NCI-H1417 treated with DMSO at 0.1 percent for 48 hours (cell line): ENCODE data around the gene MPHOSPH10.
A peak's percentile ranks its signal among the peaks of the same experiment; 100 is the strongest.
"Not testable (repeated sequence)": the region's sequence is repeated elsewhere in the genome, so short reads cannot be mapped to it uniquely, and the experiment has no call there.

Experiments
- DNase-seq: peaks from one replicate; lab custom pipeline; 2025; lab: John Stamatoyannopoulos, UW

MPHOSPH10 gene

GRCh38 chr2:71122387-71123298 is 7.8 kb upstream of the MPHOSPH10 start:
- DNase-seq = no peak

- no peak for DNase-seq
Measured at GRCh38 chr2:71125506-71126294, 4.7 kb upstream of the MPHOSPH10 start.

DNA sequence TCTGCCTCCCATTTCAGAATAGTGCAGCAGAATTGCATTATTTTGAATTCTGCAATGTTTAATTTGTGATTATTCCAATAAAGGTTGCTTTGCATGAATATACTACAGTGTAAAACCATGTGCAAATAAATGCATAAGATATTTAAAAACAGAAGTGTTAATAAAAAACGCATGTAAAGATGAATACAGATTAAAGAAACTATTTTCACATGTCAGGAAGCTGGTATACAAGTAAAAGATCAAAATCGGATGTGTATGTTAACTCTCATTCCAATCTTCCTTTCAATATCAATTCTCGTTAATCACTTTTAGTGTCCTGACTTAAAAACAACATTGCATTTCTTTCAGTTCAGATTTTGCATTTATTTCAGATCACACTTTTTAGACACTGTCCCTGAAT is 3.5 kb upstream of the MPHOSPH10 start:
- DNase-seq = no peak

GRCh38 chr2:71129114-71129901 is 1.1 kb upstream of the MPHOSPH10 start:
- peak; percentile 28 for DNase-seq

DNA sequence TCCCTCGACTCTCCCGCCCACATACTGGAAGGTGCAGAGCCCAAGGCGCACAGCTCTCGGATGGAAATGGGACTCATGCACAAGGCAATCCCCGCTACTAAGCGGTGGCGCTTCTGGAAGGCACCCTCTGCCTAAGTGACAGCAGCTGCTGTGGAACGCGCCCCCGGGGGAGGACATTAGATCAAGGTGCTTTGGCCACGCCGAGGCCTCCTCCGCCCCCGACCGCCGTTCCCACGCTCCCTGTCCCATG is 607 bp upstream of the MPHOSPH10 start:
- no peak for DNase-seq

DNA sequence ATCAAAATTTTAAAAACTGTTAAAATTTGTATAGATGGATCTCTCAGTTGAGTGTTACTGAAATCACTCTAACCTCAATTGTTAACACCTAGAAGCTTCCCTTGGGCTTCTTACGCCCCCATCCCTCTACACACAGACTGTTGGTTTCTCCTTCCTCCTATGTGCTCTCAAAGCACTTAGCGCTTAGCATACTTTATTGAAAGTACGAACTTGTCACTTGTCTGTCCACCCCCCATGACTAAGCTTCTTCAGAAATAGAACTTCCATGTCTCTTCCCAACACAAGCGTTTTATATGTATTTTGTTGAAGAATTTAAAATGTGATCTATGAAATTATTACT is 441 bp downstream of the MPHOSPH10 start:
- no peak for DNase-seq

DNA sequence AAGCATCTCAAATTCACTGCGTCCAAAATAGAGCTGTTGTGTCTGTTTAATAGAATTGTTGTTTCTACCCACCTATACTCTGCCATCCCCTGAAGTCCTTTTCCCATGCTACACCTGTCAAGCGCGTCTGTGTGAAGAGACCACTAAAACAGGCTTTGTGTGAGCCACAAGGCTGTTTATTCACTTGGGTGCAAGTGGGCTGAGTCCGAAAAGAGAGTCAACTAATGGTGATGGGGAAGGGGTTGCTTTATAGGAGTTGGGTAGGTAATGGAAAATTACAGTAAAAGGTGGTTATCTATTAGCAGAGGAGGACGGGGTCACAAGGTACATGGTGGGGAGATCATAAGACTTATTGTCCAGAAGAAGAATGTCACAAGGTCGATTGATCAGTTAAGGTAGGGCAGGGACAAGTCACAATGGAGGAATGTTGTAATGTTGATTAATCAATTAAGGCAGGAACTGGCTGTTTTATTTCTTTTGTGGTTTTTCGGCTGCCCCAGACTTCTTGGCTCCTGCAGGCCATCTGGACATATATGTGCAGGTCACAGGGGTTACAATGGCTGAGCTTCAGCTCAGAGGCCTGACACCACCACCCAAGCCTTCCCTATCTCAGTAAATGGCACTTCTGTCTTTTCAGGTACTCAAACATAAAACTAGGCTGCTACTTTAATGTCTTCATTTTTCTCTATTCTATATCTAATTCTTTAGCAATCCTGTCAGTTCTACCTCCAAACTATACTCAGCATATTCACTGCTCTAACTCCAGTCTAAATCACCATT is 1.1 kb downstream of the MPHOSPH10 start:
- not testable (repeated sequence) for DNase-seq

- no peak for DNase-seq
Measured at GRCh38 chr2:71133603-71134002, 3.2 kb downstream of the MPHOSPH10 start.

DNA sequence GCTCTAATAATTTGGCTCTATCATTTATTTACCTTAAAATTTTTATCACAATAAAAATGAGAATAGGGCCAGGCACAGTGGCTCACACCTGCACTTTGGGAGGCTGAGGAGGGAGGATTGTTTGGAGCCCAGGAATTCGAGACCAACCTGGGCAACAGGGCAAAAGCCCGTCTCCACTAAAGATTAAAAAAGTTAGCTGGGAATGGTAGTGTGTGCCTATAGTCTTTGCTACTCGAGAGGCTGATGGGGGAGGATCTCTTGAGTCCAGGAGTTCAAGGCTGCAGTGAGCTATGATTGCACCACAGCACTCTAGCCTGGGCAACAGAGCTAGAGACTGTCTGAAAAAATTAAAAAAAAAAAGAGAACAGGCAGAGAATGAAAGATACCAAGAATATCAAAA is 5.7 kb downstream of the MPHOSPH10 start:
- no peak for DNase-seq

DNA sequence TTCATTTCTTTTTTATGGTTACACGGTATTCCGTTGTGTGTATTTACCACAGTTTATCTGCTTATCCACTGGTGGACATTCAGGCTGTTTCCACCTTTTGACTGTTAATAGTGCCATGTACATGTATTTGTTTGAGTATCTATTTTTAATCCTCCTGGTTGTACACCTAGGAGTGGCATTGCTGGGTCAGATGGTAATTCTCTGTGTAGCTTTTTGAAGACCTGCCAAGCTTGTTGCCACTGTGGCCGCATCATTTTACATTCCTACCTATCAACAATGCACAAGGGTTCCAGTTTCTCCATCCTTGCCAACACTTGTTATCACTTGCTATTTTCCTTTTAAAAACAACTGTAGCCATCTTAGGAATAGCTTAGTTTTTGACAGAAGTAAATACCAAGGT is 13.3 kb downstream of the MPHOSPH10 start:
- DNase-seq = no peak

DNA sequence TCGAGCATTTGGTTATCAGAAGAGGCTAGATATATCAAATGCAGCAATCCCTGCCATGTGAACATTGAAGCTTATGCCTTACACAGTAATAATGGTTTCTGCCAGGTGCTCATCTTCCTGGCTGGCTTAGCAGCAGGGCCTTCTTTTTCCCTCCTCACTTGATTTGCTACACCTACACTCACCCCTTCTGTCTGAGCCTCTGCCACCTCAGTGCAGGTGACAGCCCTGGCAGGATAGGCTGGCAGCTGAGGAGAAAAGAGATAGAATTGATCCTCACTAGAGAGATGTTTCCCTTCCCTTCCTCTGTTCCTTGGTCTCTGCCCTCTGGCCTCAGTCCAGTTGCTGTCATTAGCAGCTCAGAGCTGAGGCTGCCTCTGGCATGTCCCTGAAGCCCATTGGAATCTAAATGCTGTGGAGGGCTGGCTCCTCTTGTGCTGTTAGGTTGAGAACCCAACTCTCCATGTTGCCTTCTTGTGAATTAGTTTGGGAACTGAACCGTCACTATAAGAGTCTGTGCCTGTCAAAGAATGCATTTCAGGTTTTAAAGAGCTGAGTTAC is 18.2 kb downstream of the MPHOSPH10 start:
- DNase-seq = no peak

DNA sequence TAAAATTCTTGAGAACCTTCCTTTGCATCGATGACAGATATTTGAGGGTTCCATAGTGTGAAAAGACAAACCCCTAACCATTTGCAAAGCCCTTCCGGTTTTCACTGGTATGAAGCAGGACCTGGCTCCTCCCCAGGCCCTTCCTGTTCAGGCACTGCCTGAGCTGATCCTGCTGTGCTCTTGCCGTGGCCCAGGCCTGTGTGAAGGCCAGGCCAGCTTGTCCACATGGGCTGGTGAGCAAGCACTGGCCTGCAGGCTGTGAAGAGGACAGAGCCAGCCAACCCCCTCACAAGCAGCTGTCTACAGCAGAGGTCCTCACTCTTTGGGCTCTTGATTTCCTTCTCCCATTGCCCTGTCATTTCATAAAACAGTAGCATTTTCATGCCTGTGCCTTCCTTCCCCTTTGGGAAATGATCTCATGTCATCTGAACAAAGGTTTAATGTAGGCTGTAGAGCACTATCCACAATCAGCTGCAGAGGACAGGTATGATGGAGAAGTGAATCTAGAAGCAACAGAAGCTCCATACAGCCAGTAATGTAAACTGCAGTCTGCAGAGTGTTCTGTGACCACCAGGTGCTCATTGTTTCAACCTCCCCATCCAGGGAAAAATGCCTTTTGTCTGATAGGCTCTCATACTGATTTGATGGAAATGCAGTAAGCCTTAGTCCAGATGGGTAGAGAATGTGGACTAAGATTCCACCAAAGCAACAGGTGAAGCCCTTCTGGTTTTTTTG is 19.8 kb downstream of the MPHOSPH10 start:
- no peak for DNase-seq

DNA sequence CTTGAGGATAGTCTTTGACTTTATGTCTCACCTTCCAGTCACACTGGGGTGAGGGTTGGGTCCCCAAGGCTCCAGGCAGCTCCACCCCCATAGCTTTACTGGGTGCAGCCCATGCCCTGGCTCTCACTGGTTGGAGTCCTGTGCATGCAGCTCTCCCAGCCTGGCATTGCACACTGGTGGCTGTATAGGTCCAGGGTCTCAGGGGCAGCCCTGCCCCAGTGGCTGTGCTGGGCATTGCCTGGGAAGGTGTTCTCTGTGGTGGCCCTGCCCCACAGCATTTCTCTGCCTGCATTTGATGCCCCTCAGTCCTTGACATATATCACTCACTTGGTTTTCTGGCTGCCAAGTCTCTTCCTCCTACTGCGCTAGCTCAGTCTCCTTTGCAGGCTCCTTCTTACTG is 21.2 kb downstream of the MPHOSPH10 start:
- DNase-seq = no peak

GRCh38 chr2:71153585-71154224 is 23.3 kb downstream of the MPHOSPH10 start:
- no peak for DNase-seq

DNA sequence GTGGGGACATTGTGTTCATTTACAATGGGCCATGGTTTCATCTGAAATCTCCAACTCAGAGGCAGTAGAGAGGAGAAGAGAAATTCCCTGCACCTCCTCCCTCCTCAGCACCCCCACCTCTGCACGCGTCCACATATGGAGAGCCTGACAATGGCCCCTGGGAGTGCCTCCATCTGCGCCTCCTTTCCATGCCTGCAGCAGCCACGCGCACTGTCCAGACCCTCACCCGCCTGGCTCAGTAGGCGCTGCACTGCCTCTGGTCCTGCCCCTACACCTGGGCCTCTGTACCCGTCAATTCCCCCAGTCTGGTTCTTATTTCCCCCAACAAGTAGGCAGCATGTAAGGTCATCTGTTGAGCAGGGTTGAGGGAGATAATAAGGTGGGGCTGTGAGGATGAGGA is 23.8 kb downstream of the MPHOSPH10 start:
- no peak for DNase-seq

- DNase-seq = no peak
Measured at GRCh38 chr2:71154798-71155197, 24.4 kb downstream of the MPHOSPH10 start.

DNA sequence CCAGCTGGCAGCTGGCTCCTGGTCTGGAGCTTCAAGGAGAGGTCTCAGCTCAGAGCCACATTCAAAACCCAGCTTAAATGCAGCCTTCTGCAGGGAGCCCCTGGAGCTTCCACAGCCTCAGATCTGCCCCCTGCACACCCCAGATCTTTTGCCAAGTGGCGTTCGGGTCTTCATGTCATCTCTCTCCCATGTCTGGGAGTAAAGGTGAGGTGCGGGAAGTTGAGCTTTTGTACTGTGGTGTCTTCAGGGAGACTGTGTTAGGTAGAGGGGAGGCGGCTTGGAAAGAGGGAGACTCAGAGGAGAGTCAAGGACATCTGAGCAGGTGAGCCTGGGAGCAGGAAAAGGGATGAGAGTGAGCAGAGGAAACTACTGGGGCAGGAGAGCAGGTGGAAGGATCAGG is 25.4 kb downstream of the MPHOSPH10 start:
- no peak for DNase-seq

DNA sequence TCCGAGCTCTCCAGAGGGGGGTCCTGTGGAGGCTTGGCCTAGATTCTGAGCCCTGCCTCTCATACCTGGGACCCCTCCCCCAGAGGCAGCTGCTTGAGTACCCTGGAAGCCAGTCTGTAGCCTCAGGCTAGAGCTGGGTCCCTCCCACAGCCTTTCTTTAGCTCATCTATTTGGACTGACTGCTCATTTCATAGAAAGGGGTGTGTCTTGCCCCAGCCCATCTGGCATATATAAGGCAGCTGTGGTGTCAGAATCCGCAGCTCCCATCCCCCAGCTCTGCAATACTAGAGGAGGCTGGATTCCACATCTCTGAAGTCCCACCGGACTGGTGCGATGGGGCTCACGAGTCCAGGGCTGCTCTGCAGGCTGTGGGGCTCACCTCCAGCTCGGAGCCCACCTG is 26.1 kb downstream of the MPHOSPH10 start:
- peak; percentile 72 for DNase-seq

DNA sequence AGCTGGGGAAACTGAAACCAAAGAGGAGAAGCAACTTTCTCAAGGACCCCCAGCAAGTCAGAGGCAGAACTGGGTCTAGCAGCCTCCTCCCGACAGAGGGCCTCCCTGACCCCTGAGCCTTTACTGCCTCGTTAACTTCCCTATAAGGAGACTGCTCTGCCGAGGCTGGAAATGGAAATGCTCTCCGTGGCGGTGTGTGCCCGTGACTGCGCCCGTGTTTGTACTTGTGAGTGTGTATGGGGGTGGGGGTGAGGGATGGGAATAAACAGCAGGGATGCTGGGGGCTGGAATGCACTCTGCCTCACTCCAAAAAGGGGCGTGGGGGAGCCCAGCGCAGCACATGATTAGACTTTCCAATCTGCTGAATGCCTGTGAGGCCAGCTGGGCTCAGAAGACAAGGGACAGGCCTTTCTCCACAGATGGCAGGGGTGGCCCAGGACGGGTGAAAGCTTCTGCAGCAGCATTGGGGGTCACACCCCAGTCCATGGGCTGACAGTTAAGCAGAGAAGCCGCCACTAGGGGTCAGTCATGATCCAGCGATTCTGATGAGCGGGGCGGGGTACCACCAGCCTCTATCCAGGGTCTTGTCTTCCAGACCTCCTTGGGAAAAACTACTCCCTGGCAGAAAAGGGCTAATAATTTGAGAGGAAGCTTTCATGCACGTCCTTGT is 26.8 kb downstream of the MPHOSPH10 start:
- DNase-seq = no peak

DNA sequence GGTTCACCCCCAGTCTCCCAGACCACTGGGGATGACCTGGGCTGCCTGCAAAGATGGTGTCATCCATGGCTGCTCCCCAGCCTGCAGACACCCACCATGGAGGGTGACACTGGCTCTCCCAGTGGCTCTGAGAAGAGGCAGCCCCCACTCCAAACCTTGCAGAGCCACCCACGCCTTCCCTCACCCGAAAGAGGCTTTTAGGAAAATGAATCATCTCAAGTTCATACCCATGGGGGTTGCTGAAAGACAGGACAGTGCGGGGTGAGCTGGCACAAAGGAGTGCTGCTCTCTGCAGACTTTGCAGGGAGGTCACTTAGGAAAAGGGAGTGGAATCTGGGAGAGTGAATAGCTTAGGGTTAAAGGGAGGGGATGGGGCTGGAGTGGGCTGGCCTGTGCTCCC is 36.4 kb downstream of the MPHOSPH10 start:
- no peak for DNase-seq
